Uterus (tissue), 2 donors: ENCODE results near the gene WHRN.

Source experiments
- CTCF ChIP-seq, 4 experiments: fragments of 200-600 bp in 2 of 4; fragments of 450-650 bp in 2 of 4; sonication (generic) in 2 of 4; IDR thresholded peaks; one replicate each; pipeline ENCODE4 v1.5.1; 2016 to 2019; ENCODE audit warnings: antibody characterized with exemption in 4 of 4, mild to moderate bottlenecking in 2 of 4, moderate library complexity in 1 of 4
- POLR2A ChIP-seq, 2 donors: fragments of 450-650 bp; IDR thresholded peaks; one replicate each; pipeline ENCODE4 v1.6.1; 2016; ENCODE audit warnings: antibody characterized with exemption in 2 of 2, mild to moderate bottlenecking in 1 of 2, moderate library complexity in 1 of 2

- no peak for TF ChIP-seq POLR2A (IDR thresholded peaks at IDR 0.05)
- TF ChIP-seq CTCF (IDR thresholded peaks at IDR 0.05) = no peak
Measured at GRCh38 chr9:114459464-114459863, 45.8 kb downstream of the WHRN start.
